M059J (cell line): ENCODE results near the gene CDHR3. TPM values are rescaled to one million over a fixed set of nuclear protein-coding genes. Genes with fewer than 3 reads are reported as not detected.

ENCODE experiments used
- DNase-seq: peaks from one replicate; pipeline ENCODE4 v3.0.0-alpha.2; 2012; ENCODE audit warnings: low read depth
- total RNA-seq: library from RNA; depleted of rRNA; stranded (reverse); fragments of >200 nt; shearing (Covaris generic); gene quantifications from 2 replicates; pipeline ENCODE4 v1.2.3, GENCODE V29; 2014

Gene CDHR3
- total RNA-seq, 1 experiment from 2014 or later = 2.1 TPM

GRCh38 chr7:106049139-106049752, 86.2 kb downstream of the CDHR3 start:
- DNase-seq = no peak

GRCh38 chr7:106050002-106050745, 87.1 kb downstream of the CDHR3 start:
- peak; percentile 33 for DNase-seq

DNA sequence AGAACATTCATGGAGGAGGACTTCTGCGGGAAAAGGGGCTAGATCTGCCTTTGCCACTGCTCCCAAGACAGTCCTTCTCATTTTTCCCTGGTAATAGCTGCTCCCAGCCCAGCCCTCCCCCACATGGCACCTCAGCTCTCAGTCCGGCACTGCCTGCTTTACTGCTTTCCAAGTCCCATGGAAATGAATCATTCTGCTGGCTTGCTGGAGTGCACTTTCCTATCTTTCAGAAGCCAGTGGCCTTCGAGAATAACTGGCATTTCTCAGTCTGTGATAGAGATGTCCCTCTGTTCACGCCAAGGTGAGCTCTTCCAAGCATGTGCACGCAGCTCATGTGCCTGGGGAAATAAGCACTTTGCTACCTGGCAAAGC, 87.7 kb downstream of the CDHR3 start:
- peak; percentile 54 for DNase-seq

DNA sequence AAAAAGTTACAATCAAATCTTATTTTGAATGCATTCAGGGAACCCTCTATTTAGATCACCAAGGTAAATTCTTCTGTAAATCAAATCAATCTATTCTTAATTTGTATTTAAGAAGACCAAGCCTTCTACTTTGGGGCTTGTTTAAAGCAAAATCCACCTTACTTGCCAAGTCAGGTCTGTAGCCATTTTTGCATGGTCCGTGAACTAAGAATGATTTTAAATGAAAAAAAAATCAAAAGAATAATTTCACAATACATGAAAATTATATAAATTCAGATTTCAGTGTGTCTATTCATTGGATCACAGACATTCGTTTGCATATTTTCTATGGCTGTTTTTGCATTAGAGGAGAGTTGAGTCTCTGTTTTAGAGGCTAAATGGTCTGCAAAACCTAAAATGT, 89.6 kb downstream of the CDHR3 start:
- no peak for DNase-seq

DNA sequence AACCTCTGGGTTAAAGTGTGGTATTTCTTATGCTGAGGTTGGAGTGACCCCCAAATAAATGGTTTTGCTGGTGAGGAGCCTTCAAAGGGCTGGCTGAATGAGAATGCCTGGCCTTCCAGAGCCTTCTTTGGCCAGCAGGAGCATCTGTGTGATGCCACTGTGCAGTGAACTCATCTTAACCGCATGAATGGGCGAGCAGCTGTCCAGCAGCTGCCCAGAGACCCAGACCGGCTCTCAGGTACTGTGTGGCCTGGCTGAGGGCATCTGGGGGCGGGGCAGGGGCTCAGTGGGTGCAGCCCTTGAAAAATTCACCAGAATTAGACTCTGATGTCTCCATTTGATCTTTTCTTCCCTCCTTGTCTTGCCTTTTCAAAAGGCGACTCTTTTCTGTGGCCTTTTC, 90.0 kb downstream of the CDHR3 start:
- DNase-seq = peak; percentile 17

DNA sequence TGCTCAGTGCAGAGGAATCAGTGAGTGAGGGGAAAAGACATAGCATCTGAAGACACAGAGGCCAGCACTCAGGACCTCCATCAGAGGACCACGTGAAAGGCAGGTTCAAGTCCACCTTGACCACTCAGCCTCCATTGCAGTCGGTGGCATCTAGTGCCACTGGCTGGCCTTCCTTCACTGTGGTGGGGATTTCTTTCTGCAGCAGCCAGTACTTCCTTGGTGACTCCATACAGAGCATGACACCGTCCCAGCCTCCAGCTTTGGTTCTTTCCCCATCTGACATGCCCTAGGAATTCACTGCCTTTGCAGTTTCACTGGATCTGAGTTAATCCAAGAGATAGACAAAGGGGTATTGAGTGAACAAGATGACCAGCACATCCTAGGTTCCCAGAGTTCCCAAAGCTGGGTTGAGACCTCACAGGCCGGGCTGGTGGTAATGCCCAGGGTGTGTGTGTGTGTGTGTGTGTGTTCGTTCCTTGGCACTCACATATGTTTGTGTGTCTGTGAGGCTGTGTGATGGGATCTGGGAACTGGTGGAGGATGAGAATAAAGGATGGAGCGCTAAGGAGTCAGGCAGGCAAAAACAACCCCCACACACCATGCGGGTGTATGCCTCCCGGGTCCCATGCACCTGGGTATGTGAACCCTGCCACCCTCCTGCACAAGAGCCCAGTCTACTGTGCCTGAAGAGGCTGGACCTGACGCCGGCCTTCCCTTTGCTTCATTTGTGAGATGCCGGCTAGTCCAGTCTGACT, 91.3 kb downstream of the CDHR3 start:
- DNase-seq = no peak

GRCh38 chr7:106054971-106055532, 92.0 kb downstream of the CDHR3 start:
- no peak for DNase-seq

GRCh38 chr7:106056513-106057203, 93.6 kb downstream of the CDHR3 start:
- DNase-seq = peak; percentile 73

- no peak for DNase-seq
Measured at GRCh38 chr7:106057204-106057961, 94.3 kb downstream of the CDHR3 start.

DNA sequence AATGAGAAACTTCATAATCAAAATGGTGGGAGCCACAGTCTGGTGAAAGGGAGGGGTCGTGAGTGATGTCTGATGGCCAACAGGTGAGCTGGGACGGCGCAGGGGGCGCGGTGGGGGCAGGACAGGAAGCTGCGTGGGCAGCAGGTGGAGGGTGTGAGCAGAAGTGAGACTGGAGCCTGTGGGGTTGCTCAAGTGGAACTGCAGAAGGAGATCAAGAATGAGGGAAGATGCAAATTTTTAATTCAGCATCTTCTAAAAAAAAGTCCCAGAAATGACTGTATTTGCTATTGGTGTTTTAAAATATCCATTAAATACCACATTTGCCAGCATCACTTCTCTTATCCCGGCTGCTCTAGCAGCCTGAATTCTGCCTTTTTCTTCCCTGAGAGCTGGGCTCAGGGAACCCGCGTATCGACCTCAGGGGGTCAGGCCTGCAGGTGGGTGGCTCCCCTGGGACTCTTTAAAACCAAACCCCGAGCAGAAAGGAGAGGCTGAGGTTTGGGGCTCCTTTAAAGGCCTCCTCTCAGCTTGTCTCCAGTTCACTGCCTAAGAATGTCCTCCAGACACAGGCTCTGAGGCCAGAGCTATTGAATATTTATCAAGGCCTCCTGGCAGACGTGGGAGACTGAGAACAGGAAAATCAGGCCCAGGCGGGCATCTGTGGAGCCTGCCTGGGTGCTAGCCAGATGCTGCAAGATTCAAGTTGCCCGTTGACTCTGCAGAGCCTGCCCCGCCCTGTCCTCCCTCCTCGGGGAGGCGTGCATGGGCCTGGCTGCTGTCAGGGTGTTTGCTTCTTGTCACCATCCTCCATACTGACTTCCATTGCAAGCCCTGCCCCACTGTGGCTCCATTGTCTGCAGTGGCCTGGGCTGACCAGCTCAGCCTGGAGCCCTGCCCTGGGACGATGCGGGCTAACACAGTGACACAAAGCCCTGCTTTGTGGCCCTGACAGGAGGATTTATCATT, 95.2 kb downstream of the CDHR3 start:
- no peak for DNase-seq

DNA sequence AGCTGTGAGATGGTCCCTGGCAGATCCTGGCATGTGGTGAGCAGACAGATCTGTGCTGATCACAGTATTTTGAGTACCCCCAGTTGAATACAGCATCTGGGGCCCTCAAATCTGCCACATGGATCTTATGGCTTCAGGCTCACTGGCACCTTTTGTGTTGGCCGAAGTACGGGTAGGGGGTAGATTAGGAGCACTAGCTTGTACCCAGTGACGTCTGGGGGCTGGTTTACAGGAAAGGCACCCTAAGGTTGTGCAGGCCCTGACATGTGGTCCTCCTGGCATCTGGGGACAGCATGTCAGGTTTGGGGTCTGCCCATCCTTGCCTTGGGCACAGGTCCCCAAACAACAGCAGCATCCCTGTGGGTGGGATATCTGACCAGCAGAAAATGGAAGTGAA, 95.9 kb downstream of the CDHR3 start:
- no peak for DNase-seq

GRCh38 chr7:106059556-106059955, 96.5 kb downstream of the CDHR3 start:
- no peak for DNase-seq

DNA sequence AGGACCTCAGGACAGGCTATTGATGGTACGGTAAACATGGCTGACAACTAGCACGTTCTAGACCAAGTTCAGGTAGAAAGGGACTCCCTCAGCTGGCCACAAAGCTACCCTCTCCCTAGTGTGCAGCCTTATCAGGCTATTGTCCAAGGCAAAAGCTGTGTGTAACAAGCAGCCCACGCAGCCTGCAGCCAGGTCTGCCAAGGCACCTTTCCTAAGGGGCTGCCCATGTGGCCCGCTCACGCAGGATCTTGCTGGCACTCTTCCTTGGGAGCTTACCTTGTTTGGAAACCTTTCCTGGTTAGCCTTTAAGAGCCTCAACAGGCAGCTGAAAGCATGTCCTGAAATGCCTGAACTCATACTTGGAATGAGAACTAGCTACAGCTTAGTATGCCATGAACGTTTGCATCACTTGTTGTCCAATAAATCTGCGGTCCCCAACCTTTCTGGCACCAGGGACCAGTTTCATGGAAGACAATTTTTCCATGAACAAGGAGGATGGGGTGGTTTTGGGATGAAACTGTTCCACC, 97.4 kb downstream of the CDHR3 start:
- DNase-seq = no peak

- DNase-seq = no peak
Measured at GRCh38 chr7:106061301-106061979, 98.4 kb downstream of the CDHR3 start.

DNA sequence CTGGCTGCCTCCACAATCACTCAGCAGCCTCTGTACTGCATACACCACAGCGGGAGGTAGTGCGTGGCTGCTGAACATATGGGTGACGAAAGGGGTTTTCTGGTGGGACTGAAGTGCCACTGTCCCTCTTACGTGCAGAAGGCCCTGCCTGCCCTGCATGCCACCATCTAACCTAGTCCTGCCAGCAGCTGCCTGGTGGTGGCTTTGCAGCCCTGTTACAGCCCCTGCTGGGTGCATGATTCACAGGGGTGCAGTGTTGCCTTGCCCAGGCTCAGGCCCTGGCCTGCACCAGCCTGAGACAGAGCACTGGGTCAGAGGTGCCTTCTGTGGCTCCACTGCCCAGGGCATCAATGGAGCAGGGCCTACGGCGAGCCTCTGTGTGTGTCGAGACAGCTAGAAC, 98.9 kb downstream of the CDHR3 start:
- no peak for DNase-seq

DNA sequence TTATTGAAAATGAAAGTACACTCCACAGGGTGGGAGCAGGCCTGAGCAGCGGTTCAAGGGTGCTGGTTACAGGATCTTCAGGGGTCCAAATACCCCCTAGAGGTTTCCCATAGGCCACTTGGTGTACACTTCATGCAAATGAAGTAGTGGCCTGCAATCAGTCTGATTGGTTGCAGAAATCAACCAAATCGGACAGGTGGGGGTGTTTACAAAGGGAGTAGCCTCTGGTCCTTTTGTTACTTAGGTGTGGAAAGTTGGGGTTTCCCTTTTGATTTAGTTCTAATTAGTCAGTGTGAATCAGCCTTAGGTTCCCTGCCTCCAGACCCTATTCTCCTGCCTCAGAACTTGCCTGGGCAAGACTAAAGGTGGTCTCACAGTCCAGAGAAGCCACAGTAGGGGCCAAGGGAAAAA, 99.5 kb downstream of the CDHR3 start:
- no peak for DNase-seq

GRCh38 chr7:106063024-106063423, 100.0 kb downstream of the CDHR3 start:
- DNase-seq = no peak

- no peak for DNase-seq
Measured at GRCh38 chr7:106063692-106064091, 100.6 kb downstream of the CDHR3 start.

DNA sequence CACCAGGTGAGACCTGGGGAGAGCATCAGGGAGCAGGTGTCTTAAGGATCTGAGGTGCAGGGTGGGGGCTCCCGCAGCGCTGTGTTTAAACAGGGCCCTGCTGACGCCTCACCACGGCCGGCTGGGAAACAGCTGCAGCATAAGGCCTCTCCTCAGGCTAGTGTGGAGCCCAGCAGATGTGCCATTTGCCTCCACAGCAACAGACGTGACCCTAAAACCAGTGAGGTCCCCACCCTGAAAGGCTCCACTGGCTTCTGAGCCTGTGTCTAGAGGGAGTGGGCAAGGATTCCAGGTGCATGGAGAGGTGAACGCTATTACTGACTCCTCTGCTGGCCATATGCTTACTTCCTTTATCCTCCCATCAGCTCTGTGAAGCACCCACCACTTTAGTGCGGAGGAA, 101.3 kb downstream of the CDHR3 start:
- no peak for DNase-seq
